GM23338 (cell line): Measurements from ENCODE around the gene TOGARAM1. TPM values are rescaled to one million over a fixed set of nuclear protein-coding genes. Genes with fewer than 3 reads are reported as not detected.

Experiments
- ATAC-seq: fragments of 200-7000 bp; cut with Tn5 transposase; 3 replicates; pipeline ENCODE4 v1.9.1; 2020
- DNase-seq: peaks from one replicate; pipeline ENCODE4 v3.0.0-alpha.2; 2015; ENCODE audit warnings: low spot score
- H2AFZ ChIP-seq: fragments of 200-600 bp; sonication (generic); 2 replicates; pipeline ENCODE4 v1.8.0; 2016; ENCODE audit warnings: antibody characterized with exemption, mild to moderate bottlenecking, moderate library complexity
- H3F3A ChIP-seq: fragments of 200-600 bp; sonication (generic); replicated peaks from 2 replicates; pipeline ENCODE4 v1.8.0; 2017; ENCODE audit warnings: antibody characterized with exemption, mixed run types, low read depth
- H3K27ac ChIP-seq: fragments of 200-600 bp; sonication (generic); 2 replicates; pipeline ENCODE4 v1.6.1; 2016; ENCODE audit warnings: low read depth
- H3K27me3 ChIP-seq: fragments of 200-600 bp; sonication (generic); 2 replicates; pipeline ENCODE4 v1.8.0; 2016; ENCODE audit warnings: mild to moderate bottlenecking, mixed run types, moderate library complexity; ENCODE audit not compliant: insufficient read depth
- H3K36me3 ChIP-seq: fragments of 200-600 bp; sonication (generic); 2 replicates; pipeline ENCODE4 v1.8.0; 2016; ENCODE audit warnings: mild to moderate bottlenecking; ENCODE audit not compliant: insufficient read depth
- H3K4me1 ChIP-seq: fragments of 200-600 bp; sonication (generic); 2 replicates; pipeline ENCODE4 v1.8.0; 2016; ENCODE audit warnings: mild to moderate bottlenecking, moderate library complexity; ENCODE audit not compliant: insufficient read depth
- H3K4me2 ChIP-seq: fragments of 200-600 bp; sonication (generic); 2 replicates; pipeline ENCODE4 v1.7.1; 2017; ENCODE audit warnings: mixed run types
- H3K4me3 ChIP-seq: fragments of 200-600 bp; sonication (generic); 2 replicates; pipeline ENCODE4 v1.6.1; 2016; ENCODE audit warnings: mixed run types
- H3K79me2 ChIP-seq: fragments of 200-600 bp; sonication (generic); replicated peaks from 2 replicates; pipeline ENCODE4 v1.8.0; 2017; ENCODE audit warnings: mild to moderate bottlenecking; ENCODE audit not compliant: insufficient read depth
- H3K9me2 ChIP-seq: fragments of 200-600 bp; sonication (generic); 2 replicates; pipeline ENCODE4 v1.8.0; 2017; ENCODE audit not compliant: insufficient read depth
- H4K20me1 ChIP-seq: fragments of 200-600 bp; sonication (generic); replicated peaks from 2 replicates; pipeline ENCODE4 v1.8.0; 2017; ENCODE audit warnings: mild to moderate bottlenecking; ENCODE audit not compliant: insufficient read depth
- H3K27ac Mint-ChIP-seq: 2 replicates; pipeline ENCODE4 v1.8.0; 2020; ENCODE audit warnings: inconsistent platforms, mild to moderate bottlenecking, moderate library complexity, mixed read lengths
- H3K27me3 Mint-ChIP-seq: 3 replicates; pipeline ENCODE4 v1.8.0; 2022; ENCODE audit warnings: low read depth, mild to moderate bottlenecking, moderate library complexity, mixed read lengths, inconsistent platforms; ENCODE audit not compliant: insufficient read depth, poor library complexity
- H3K36me3 Mint-ChIP-seq: 3 replicates; pipeline ENCODE4 v1.8.0; 2021; ENCODE audit warnings: low read depth, mild to moderate bottlenecking, inconsistent platforms, moderate library complexity, mixed read lengths
- H3K4me1 Mint-ChIP-seq: 3 replicates; pipeline ENCODE4 v1.8.0; 2020; ENCODE audit warnings: mild to moderate bottlenecking, inconsistent platforms, mixed read lengths
- H3K4me3 Mint-ChIP-seq: 3 replicates; pipeline ENCODE4 v1.8.0; 2021; ENCODE audit warnings: moderate library complexity, mild to moderate bottlenecking, inconsistent platforms, mixed read lengths
- H3K9me3 Mint-ChIP-seq: 3 replicates; pipeline ENCODE4 v1.8.0; 2020; ENCODE audit warnings: moderate library complexity, mild to moderate bottlenecking, inconsistent platforms, mixed read lengths
- EZH2phosphoT487 ChIP-seq: fragments of 200-600 bp; sonication (generic); IDR thresholded peaks from one replicate; pipeline ENCODE4 v1.8.1; 2018; ENCODE audit warnings: antibody characterized with exemption; ENCODE audit not compliant: unreplicated experiment
- JUNB ChIP-seq: IDR thresholded peaks from one replicate; pipeline ENCODE4 v1.6.1; 2016; ENCODE audit warnings: antibody characterized with exemption; ENCODE audit not compliant: unreplicated experiment
- POLR2AphosphoS5 ChIP-seq: IDR thresholded peaks from 2 replicates; pipeline ENCODE4 v1.6.1; 2016; ENCODE audit warnings: antibody characterized with exemption, low read depth
- ZNF114 ChIP-seq: fragments of 250-450 bp; sonication (Bioruptor Pico); IDR thresholded peaks from 2 replicates; pipeline ENCODE4 v1.5.0; 2020; ENCODE audit warnings: mild to moderate bottlenecking, moderate library complexity
- polyA plus RNA-seq: library from polyadenylated mRNA; unstranded; fragments of >200 nt; fragmentation: Nextera tagmentation; extraction: Ambion mirVana; gene quantifications from 2 replicates; pipeline ENCODE4 v1.2.1, GENCODE V29; 2016
- total RNA-seq: library from RNA; depleted of rRNA; stranded (reverse); fragments of >200 nt; shearing (Covaris generic); gene quantifications from 2 replicates; pipeline ENCODE4 v1.2.3, GENCODE V29; 2014
- TF ChIP-seq, protein P1 (sequence below), 2 experiments: fragments of 200-600 bp in 1 of 2; sonication (generic) in 1 of 2; conservative IDR thresholded peaks; 2 replicates each; pipeline versions ENCODE4 v1.5.1 to v1.6.1; 2016 to 2017; ENCODE audit warnings: antibody characterized with exemption in 2 of 2, low read depth in 2 of 2, mild to moderate bottlenecking in 2 of 2, moderate library complexity in 1 of 2
- TF ChIP-seq, protein P2 (sequence below): fragments of 250-450 bp; sonication (Bioruptor Pico); IDR thresholded peaks from 2 replicates; pipeline ENCODE4 v1.5.0; 2020; ENCODE audit warnings: mild to moderate bottlenecking, moderate library complexity
- TF ChIP-seq, protein P3 (sequence below): IDR thresholded peaks from one replicate; pipeline ENCODE4 v1.6.1; 2018; ENCODE audit warnings: antibody characterized with exemption; ENCODE audit not compliant: unreplicated experiment

Gene TOGARAM1
- total and polyA plus RNA-seq, 2 experiments from 2014 or later, result 9.6 to 9.8 TPM

DNA sequence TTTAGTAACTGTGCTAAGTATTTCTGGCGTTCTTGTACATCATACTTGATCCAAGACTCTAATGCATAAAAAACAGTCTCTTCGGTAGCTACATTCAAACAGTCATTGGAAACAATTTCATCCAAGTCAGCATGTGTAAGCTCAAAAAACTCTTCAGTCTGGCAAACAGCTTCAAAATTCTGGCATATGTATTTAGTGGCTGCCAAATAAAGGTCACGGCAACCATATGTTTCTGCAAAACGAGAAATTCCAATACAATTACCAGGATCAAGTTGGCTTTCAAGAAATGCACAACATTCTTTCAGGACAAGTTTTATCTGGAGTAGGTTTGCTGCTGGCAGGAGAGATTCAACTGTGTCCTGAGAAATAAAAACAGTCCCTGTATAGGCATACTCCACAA, 16.7 kb upstream of the TOGARAM1 start (continued):
- TF ChIP-seq, protein P1, sequence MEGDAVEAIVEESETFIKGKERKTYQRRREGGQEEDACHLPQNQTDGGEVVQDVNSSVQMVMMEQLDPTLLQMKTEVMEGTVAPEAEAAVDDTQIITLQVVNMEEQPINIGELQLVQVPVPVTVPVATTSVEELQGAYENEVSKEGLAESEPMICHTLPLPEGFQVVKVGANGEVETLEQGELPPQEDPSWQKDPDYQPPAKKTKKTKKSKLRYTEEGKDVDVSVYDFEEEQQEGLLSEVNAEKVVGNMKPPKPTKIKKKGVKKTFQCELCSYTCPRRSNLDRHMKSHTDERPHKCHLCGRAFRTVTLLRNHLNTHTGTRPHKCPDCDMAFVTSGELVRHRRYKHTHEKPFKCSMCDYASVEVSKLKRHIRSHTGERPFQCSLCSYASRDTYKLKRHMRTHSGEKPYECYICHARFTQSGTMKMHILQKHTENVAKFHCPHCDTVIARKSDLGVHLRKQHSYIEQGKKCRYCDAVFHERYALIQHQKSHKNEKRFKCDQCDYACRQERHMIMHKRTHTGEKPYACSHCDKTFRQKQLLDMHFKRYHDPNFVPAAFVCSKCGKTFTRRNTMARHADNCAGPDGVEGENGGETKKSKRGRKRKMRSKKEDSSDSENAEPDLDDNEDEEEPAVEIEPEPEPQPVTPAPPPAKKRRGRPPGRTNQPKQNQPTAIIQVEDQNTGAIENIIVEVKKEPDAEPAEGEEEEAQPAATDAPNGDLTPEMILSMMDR (conservative IDR thresholded peaks at IDR 0.05; ENCODE audit: low read depth in 2 of 2), result no peak
- TF ChIP-seq, protein P2, sequence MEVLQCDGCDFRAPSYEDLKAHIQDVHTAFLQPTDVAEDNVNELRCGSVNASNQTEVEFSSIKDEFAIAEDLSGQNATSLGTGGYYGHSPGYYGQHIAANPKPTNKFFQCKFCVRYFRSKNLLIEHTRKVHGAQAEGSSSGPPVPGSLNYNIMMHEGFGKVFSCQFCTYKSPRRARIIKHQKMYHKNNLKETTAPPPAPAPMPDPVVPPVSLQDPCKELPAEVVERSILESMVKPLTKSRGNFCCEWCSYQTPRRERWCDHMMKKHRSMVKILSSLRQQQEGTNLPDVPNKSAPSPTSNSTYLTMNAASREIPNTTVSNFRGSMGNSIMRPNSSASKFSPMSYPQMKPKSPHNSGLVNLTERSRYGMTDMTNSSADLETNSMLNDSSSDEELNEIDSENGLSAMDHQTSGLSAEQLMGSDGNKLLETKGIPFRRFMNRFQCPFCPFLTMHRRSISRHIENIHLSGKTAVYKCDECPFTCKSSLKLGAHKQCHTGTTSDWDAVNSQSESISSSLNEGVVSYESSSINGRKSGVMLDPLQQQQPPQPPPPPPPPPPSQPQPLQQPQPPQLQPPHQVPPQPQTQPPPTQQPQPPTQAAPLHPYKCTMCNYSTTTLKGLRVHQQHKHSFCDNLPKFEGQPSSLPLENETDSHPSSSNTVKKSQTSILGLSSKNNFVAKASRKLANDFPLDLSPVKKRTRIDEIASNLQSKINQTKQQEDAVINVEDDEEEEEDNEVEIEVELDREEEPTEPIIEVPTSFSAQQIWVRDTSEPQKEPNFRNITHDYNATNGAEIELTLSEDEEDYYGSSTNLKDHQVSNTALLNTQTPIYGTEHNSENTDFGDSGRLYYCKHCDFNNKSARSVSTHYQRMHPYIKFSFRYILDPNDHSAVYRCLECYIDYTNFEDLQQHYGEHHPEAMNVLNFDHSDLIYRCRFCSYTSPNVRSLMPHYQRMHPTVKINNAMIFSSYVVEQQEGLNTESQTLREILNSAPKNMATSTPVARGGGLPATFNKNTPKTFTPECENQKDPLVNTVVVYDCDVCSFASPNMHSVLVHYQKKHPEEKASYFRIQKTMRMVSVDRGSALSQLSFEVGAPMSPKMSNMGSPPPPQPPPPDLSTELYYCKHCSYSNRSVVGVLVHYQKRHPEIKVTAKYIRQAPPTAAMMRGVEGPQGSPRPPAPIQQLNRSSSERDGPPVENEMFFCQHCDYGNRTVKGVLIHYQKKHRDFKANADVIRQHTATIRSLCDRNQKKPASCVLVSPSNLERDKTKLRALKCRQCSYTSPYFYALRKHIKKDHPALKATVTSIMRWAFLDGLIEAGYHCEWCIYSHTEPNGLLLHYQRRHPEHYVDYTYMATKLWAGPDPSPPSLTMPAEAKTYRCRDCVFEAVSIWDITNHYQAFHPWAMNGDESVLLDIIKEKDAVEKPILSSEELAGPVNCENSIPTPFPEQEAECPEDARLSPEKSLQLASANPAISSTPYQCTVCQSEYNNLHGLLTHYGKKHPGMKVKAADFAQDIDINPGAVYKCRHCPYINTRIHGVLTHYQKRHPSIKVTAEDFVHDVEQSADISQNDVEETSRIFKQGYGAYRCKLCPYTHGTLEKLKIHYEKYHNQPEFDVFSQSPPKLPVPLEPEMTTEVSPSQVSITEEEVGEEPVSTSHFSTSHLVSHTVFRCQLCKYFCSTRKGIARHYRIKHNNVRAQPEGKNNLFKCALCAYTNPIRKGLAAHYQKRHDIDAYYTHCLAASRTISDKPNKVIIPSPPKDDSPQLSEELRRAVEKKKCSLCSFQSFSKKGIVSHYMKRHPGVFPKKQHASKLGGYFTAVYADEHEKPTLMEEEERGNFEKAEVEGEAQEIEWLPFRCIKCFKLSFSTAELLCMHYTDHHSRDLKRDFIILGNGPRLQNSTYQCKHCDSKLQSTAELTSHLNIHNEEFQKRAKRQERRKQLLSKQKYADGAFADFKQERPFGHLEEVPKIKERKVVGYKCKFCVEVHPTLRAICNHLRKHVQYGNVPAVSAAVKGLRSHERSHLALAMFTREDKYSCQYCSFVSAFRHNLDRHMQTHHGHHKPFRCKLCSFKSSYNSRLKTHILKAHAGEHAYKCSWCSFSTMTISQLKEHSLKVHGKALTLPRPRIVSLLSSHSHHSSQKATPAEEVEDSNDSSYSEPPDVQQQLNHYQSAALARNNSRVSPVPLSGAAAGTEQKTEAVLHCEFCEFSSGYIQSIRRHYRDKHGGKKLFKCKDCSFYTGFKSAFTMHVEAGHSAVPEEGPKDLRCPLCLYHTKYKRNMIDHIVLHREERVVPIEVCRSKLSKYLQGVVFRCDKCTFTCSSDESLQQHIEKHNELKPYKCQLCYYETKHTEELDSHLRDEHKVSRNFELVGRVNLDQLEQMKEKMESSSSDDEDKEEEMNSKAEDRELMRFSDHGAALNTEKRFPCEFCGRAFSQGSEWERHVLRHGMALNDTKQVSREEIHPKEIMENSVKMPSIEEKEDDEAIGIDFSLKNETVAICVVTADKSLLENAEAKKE (CRISPR knock-in tag), result no peak
- TF ChIP-seq ZNF114 (CRISPR knock-in tag) (no peak), POLR2AphosphoS5 (no peak), JUNB (no peak)

DNA sequence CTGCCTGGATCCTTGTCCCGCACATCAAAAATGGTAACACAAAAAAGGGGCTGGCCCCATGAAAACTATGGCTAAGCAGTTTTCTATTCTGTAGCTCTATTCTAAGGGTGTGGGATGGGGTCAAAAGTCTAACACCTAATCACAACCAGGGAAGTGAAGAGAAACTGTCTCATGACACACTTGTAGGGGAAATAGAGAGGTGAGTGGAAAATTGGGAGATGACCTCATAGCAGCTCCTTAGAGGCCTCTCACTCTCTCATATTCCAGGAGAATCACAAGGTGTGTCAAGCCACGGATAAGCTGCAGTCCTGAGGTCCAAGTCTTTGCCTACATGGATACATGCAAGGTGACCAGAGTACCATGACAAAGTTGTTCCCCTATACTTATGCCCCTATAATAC, 10.9 kb upstream of the TOGARAM1 start:
- no peak overlapping the region for H2AFZ ChIP-seq
- no peaks in the 10 kb centered on the region for H3K4me1 ChIP-seq
- no peak overlapping the region for H3K4me3 Mint-ChIP-seq
- H3K9me3 Mint-ChIP-seq, result peaks cover 3% of the 10 kb centered on the region; the same call in 2 of the 3 replicates
- peaks cover under 1% of the 10 kb centered on the region; the same call in 1 of the 2 replicates for H4K20me1 ChIP-seq
- H3K4me3 ChIP-seq, result no peak overlapping the region
- H3K4me2 ChIP-seq, result no peak overlapping the region
- H3K36me3 ChIP-seq, result peaks cover 7% of the 10 kb centered on the region; the same call in 1 of the 2 replicates
- no peaks in the 10 kb centered on the region for H3F3A ChIP-seq
- no peaks in the 10 kb centered on the region for H3K27me3 Mint-ChIP-seq
- no peak for ATAC-seq
- H3K79me2 ChIP-seq, result peaks cover 44% of the 10 kb centered on the region
- no peaks in the 10 kb centered on the region for H3K27me3 ChIP-seq
- no peaks in the 10 kb centered on the region for H3K9me2 ChIP-seq
- H3K27ac Mint-ChIP-seq, result no peak overlapping the region
- DNase-seq, result no peak
- H3K4me1 Mint-ChIP-seq, result no peaks in the 10 kb centered on the region
- H3K27ac ChIP-seq, result no peak overlapping the region
- peaks cover 11% of the 10 kb centered on the region for H3K36me3 Mint-ChIP-seq
- TF ChIP-seq, protein P3, sequence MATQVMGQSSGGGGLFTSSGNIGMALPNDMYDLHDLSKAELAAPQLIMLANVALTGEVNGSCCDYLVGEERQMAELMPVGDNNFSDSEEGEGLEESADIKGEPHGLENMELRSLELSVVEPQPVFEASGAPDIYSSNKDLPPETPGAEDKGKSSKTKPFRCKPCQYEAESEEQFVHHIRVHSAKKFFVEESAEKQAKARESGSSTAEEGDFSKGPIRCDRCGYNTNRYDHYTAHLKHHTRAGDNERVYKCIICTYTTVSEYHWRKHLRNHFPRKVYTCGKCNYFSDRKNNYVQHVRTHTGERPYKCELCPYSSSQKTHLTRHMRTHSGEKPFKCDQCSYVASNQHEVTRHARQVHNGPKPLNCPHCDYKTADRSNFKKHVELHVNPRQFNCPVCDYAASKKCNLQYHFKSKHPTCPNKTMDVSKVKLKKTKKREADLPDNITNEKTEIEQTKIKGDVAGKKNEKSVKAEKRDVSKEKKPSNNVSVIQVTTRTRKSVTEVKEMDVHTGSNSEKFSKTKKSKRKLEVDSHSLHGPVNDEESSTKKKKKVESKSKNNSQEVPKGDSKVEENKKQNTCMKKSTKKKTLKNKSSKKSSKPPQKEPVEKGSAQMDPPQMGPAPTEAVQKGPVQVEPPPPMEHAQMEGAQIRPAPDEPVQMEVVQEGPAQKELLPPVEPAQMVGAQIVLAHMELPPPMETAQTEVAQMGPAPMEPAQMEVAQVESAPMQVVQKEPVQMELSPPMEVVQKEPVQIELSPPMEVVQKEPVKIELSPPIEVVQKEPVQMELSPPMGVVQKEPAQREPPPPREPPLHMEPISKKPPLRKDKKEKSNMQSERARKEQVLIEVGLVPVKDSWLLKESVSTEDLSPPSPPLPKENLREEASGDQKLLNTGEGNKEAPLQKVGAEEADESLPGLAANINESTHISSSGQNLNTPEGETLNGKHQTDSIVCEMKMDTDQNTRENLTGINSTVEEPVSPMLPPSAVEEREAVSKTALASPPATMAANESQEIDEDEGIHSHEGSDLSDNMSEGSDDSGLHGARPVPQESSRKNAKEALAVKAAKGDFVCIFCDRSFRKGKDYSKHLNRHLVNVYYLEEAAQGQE, result no peak
- TF ChIP-seq EZH2phosphoT487, result no peak
